ENCODE measurements around the gene ZFHX3. TPM values are rescaled to one million over a fixed set of nuclear protein-coding genes. Genes with fewer than 3 reads are reported as not detected.
A peak's percentile ranks its signal among the peaks of the same experiment; 100 is the strongest.

The ZFHX3 gene
- total and polyA plus RNA-seq, 2 donors (not counting 1 experiment from before 2014, with no cell fraction given), result 4.7 to 7.3 TPM

- Histone ChIP-seq H4K20me1 (ENCODE audit: control insufficient read depth, extremely low read depth, insufficient read depth, low read length) (no peaks in the 10 kb centered on the region), H3K27ac (ENCODE audit: insufficient read depth, low read length) (peak overlapping the region; percentile 60), H3K4me3 (replicated peaks in 1 of 4; ENCODE audit: control extremely low read depth in 1 of 4, insufficient read depth in 1 of 4, low read depth in 3 of 4, low read length in 4 of 4) (no peak overlapping the region), H3K4me2 (ENCODE audit: extremely low read depth, insufficient read depth, low read length) (no peak overlapping the region), H3K9ac (ENCODE audit: insufficient read depth, low read length) (no peak overlapping the region), H3K36me3 (ENCODE audit: control insufficient read depth, insufficient read depth, low read length) (no peaks in the 10 kb centered on the region), H2AFZ (ENCODE audit: low read length) (no peak overlapping the region), H3K27me3 (ENCODE audit: control insufficient read depth, insufficient read depth, low read length) (no peaks in the 10 kb centered on the region), H3K9me3 (ENCODE audit: control insufficient read depth, insufficient read depth, low read depth, low read length) (no peaks in the 10 kb centered on the region), H3K4me1 (ENCODE audit: control insufficient read depth, extremely low read depth, insufficient read depth, low read length) (peaks cover 23% of the 10 kb centered on the region), H3K79me2 (ENCODE audit: control insufficient read depth, insufficient read depth, low read length) (peaks cover 5% of the 10 kb centered on the region)
- DNase-seq (ENCODE audit: low read depth in 2 of 2), result no peak
- no peak for TF ChIP-seq CTCF (conservative IDR thresholded peaks at IDR 0.05 in 1 of 2, IDR thresholded peaks at IDR 0.05 in 1 of 2; ENCODE audit: low read depth in 1 of 2, low read length in 2 of 2)
- no peak for TF ChIP-seq EZH2 (IDR thresholded peaks at IDR 0.05; ENCODE audit: low read length, missing control alignments)
Observed at GRCh38 chr16:72850021-72850420, 197.9 kb downstream of the ZFHX3 start.

GRCh38 chr16:72848759-72849664 lies 198.9 kb downstream of the ZFHX3 start:
- H3K36me3 ChIP-seq (ENCODE audit: control insufficient read depth, insufficient read depth, low read length), result no peaks in the 10 kb centered on the region
- no peaks in the 10 kb centered on the region for H3K27me3 ChIP-seq (ENCODE audit: control insufficient read depth, insufficient read depth, low read length)
- no peak overlapping the region for H3K4me3 ChIP-seq (replicated peaks in 1 of 4; ENCODE audit: control extremely low read depth in 1 of 4, insufficient read depth in 1 of 4, low read depth in 3 of 4, low read length in 4 of 4)
- peak; percentile 87 to 91 for DNase-seq (ENCODE audit: low read depth in 2 of 2)
- TF ChIP-seq CTCF (conservative IDR thresholded peaks at IDR 0.05 in 1 of 2, IDR thresholded peaks at IDR 0.05 in 1 of 2; ENCODE audit: low read depth in 1 of 2, low read length in 2 of 2) (no peak), EZH2 (IDR thresholded peaks at IDR 0.05; ENCODE audit: low read length, missing control alignments) (no peak)
- peak overlapping the region; percentile 60 for H3K27ac ChIP-seq (ENCODE audit: insufficient read depth, low read length)
- no peak overlapping the region for H2AFZ ChIP-seq (ENCODE audit: low read length)
- H4K20me1 ChIP-seq (ENCODE audit: control insufficient read depth, extremely low read depth, insufficient read depth, low read length), result no peaks in the 10 kb centered on the region
- H3K4me1 ChIP-seq (ENCODE audit: control insufficient read depth, extremely low read depth, insufficient read depth, low read length), result peaks cover 23% of the 10 kb centered on the region
- H3K4me2 ChIP-seq (ENCODE audit: extremely low read depth, insufficient read depth, low read length), result peak overlapping the region; percentile 51
- peak overlapping the region; percentile 54 for H3K9ac ChIP-seq (ENCODE audit: insufficient read depth, low read length)
- H3K79me2 ChIP-seq (ENCODE audit: control insufficient read depth, insufficient read depth, low read length), result peaks cover 4% of the 10 kb centered on the region
- no peaks in the 10 kb centered on the region for H3K9me3 ChIP-seq (ENCODE audit: control insufficient read depth, insufficient read depth, low read depth, low read length)

- Histone ChIP-seq H3K27ac (ENCODE audit: insufficient read depth, low read length) (peak overlapping the region; percentile 60), H2AFZ (ENCODE audit: low read length) (no peak overlapping the region), H3K4me2 (ENCODE audit: extremely low read depth, insufficient read depth, low read length) (no peak overlapping the region), H3K4me3 (replicated peaks in 1 of 4; ENCODE audit: control extremely low read depth in 1 of 4, insufficient read depth in 1 of 4, low read depth in 3 of 4, low read length in 4 of 4) (no peak overlapping the region), H3K9ac (ENCODE audit: insufficient read depth, low read length) (no peak overlapping the region), H3K79me2 (ENCODE audit: control insufficient read depth, insufficient read depth, low read length) (peaks cover 4% of the 10 kb centered on the region), H3K9me3 (ENCODE audit: control insufficient read depth, insufficient read depth, low read depth, low read length) (no peaks in the 10 kb centered on the region), H4K20me1 (ENCODE audit: control insufficient read depth, extremely low read depth, insufficient read depth, low read length) (no peaks in the 10 kb centered on the region), H3K4me1 (ENCODE audit: control insufficient read depth, extremely low read depth, insufficient read depth, low read length) (peaks cover 23% of the 10 kb centered on the region), H3K36me3 (ENCODE audit: control insufficient read depth, insufficient read depth, low read length) (no peaks in the 10 kb centered on the region), H3K27me3 (ENCODE audit: control insufficient read depth, insufficient read depth, low read length) (no peaks in the 10 kb centered on the region)
- no peak for TF ChIP-seq CTCF (conservative IDR thresholded peaks at IDR 0.05 in 1 of 2, IDR thresholded peaks at IDR 0.05 in 1 of 2; ENCODE audit: low read depth in 1 of 2, low read length in 2 of 2)
- no peak for TF ChIP-seq EZH2 (IDR thresholded peaks at IDR 0.05; ENCODE audit: low read length, missing control alignments)
- DNase-seq (ENCODE audit: low read depth in 2 of 2), result no peak
Observed at GRCh38 chr16:72848028-72848400, 199.9 kb downstream of the ZFHX3 start.

Measured in fibroblast of lung (primary cell).